ENCODE results near the gene ZNF77.
A peak's percentile ranks its signal among the peaks of the same experiment; 100 is the strongest.
"Not testable (repeated sequence)": the region's sequence is repeated elsewhere in the genome, so short reads cannot be mapped to it uniquely, and the experiment has no call there.

The ZNF77 gene

DNA sequence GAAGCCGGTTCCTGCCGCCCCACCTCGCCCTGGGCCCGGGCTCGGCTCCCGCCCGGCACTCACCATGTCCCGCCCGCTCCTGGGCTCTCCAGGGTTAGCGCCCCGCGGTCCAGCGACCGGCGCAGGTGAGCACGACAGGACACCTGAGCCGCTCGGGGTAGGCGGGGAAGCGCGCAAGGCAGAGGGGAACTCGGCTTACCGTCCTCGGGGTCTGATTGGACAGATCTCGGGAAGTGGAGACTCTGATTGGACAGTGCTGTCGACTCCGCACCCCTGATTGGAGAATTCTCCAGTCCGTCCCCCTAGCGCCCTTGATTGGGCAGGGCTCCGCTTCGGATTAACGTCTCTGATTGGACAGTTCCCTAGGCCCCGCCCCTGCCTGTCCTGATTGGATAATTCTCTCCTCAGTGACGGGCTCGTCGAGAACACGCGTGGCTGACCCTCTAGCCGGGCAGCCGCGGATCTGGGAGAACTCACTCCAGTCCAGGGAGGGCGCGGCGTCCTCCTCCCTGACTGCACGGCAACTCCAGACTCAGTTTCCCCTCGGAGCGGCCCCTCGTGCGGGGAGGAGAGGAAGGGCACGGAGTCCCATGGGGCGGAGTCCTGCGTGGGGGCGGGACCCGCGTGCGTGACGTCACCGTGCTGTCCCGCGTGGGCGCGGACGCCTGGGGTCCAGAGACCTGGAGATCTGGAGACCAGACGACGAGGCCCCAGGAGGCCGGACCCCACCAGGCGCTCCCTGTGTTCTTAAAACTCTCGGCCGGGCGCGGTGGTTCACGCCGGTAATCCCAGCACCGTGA, at the start of gene ZNF77:
Gene ZNF77 (minus strand): TSS at position 197 of the 800 bp plus-strand sequence. CDS start 131 bp downstream, at position 66.
- H3K27ac ChIP-seq = peak within 1 kb of the TSS; percentile 54 to 94 (median 85)
- peak within 1 kb of the TSS; percentile 72 to 95 (median 80) for H3K4me3 ChIP-seq

- no peak overlapping the region for H3K4me3 ChIP-seq
- no peak overlapping the region for H3K27ac ChIP-seq
Measured at GRCh38 chr19:2993579-2993978, 48.8 kb upstream of the ZNF77 start.

DNA sequence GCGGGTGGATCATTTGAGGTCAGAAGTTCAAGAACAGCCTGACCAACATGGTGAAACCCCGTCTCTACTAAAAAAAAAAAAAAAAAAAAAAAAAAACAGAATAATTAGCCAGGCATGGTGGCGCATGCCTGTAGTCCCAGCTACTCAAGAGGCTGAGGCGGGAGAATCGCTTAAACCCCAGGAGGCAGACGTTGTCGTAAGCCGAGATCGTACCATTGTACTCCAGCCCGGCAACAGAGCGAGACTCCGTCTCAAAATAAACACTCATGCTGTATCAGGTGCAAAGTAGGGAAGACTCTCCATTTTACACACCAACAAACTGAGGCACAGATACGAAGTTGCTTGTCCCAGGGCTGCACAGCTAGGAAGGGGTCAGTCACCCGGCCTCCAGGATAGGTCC, 48.2 kb upstream of the ZNF77 start:
- Histone ChIP-seq H3K4me3 (no peak overlapping the region), H3K27ac (no peak overlapping the region)

GRCh38 chr19:2992333-2992732, 47.6 kb upstream of the ZNF77 start:
- H3K27ac ChIP-seq, H3K4me3 ChIP-seq: not testable (repeated sequence)

DNA sequence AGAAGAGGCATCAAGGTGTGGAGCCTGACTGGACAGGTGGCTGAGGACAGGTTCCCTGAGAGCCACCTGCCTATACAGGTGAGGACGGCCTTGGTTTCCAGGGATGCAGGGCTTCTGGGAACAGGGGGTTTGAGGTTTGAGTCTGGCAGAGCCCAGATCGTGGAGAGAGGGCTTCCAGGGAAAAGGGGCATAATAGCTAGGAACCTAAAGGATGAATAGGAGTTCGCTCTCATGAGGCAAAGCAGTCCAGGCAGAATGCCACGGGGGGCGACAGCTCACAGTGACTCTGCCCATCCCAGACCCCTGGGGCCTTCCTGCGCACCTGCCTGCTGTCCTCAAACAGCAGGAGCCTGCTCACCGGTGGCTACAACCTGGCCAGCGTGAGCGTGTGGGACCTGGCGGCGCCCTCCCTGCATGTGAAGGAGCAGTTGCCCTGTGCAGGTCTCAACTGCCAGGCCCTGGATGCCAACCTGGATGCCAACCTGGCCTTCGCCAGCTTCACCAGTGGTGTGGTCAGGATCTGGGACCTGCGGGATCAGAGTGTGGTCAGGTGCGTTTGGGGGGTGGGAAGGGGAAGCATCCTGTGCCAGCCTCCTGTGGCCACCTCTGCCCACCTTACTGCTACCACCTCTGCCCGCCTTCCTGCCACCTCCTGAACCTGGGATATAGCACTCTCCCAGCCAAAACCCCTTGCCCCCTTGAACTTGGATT, 44.6 kb upstream of the ZNF77 start:
- Histone ChIP-seq H3K27ac (no peak overlapping the region), H3K4me3 (no peak overlapping the region)

GRCh38 chr19:2988568-2988967, 43.8 kb upstream of the ZNF77 start:
- Histone ChIP-seq H3K4me3 (no peak overlapping the region), H3K27ac (no peak overlapping the region)

- Histone ChIP-seq H3K4me3 (no peak overlapping the region), H3K27ac (no peak overlapping the region)
Measured at GRCh38 chr19:2987797-2988196, 43.0 kb upstream of the ZNF77 start.

DNA sequence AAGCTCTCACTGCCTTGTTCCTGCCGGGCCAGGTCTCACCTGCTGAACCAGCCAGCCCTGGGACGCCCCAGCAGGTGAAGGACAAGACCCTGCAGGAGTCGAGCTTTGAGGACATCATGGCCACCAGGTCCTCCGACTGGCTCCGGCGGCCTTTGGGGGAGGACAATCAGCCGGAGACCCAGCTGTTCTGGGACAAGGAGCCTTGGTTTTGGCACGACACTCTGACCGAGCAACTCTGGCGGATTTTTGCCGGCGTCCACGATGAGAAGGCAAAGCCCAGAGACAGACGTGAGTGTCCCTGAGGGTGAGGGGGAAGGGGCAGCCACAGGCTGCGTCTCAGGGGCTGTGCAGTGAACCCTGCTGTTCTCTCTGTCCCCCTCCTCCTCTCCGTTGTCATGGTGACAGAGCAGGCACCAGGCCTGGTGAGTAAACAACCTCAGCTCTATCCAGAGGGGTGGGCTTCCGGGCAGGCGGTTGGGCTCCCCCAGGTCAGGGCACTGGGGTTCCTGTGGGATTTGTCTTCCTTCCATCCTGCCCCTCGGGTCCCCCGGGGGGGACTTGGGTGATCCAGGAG, 42.3 kb upstream of the ZNF77 start:
- H3K4me3 ChIP-seq = no peak overlapping the region
- H3K27ac ChIP-seq = no peak overlapping the region

GRCh38 chr19:2984215-2984528, 39.4 kb upstream of the ZNF77 start:
- peak overlapping the region in 10 of 21 experiments; percentile 45 to 81 (median 68) for H3K27ac ChIP-seq
- peak overlapping the region in 4 of 7 experiments; percentile 5 to 21 (median 12) for H3K4me3 ChIP-seq

GRCh38 chr19:2983351-2984214, 38.8 kb upstream of the ZNF77 start:
- Histone ChIP-seq H3K27ac (peak overlapping the region in 18 of 21 experiments; percentile 3 to 81 (median 62)), H3K4me3 (peak overlapping the region in 4 of 7 experiments; percentile 5 to 21 (median 12))

DNA sequence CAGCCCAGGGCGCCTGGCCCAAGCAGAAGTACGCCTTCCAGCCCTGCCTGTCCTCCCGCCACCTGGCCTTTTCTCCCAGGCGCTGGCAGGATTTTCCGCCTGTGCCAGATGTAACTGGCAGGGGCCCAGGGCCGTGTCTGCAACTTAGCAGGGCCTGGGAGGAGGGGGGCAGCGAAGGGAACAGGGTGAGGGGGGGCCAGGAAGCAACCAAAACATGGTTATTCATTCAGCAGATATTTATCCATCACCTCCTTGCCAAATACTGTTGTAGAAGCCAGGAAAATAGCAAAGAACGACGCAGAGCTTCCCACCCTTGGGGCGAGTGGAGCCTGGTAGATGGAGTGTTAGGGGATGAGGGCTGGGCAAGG, 38.2 kb upstream of the ZNF77 start:
- Histone ChIP-seq H3K27ac (peak overlapping the region in 18 of 21 experiments; percentile 3 to 81 (median 62)), H3K4me3 (no peak overlapping the region)

GRCh38 chr19:2982561-2982960, 37.8 kb upstream of the ZNF77 start:
- Histone ChIP-seq H3K27ac (peak overlapping the region in 11 of 21 experiments; percentile 31 to 80 (median 62)), H3K4me3 (no peak overlapping the region)

DNA sequence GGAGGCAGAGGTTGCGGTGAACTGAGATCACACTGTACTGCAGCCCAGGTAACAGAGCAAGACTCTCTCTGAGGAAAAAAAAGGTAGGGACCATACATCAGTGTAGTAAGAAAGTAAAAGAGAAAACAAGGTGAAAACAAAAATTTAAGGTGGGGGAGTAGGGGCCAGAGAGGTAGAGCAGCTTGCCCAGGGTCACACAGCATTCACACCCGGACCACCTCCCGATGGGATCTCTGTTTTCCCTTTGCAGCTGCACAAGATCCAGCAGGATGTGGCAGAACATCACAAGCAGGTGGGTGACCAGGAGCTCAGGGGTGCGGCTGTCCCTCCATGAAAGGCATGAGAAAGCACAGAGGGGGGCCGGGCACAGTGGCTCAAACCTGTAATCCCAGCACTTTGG, 37.1 kb upstream of the ZNF77 start:
- H3K4me3 ChIP-seq = no peak overlapping the region
- H3K27ac ChIP-seq = peak overlapping the region in 1 of 21 experiments; percentile 80

GRCh38 chr19:2978772-2979171, 34.0 kb upstream of the ZNF77 start:
- no peak overlapping the region for H3K27ac ChIP-seq
- H3K4me3 ChIP-seq = no peak overlapping the region

DNA sequence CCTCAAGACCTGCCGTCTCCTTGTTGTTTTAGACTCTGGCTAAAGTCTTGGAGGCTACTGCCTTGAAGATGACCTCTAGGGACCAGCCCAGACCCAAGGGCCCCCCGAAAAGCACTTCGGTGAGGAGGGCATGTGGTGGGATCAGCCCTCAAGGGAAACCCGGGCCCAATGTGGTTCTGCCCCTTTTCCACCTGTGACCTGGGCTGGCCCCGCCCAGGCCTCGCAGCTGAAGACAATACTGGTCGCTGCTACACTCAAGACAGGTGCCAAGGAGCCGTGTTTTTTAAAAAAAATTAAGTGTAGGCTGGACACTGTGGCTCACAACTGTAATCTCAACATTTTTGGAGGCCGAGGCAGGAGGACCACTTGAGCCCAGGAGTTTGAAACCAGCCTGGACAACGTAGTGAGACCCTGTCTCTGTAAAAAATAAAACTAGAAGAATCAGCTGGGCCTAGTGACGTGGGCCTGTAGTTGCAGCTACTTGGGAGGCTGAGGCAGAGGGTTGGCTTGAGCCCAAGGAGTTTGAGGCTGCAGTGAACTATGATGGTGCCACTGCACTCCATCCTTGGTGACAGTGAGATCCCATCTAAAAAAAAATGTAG, 33.5 kb upstream of the ZNF77 start:
- Histone ChIP-seq H3K4me3 (no peak overlapping the region), H3K27ac (peak overlapping the region in 3 of 21 experiments; percentile 6 to 35 (median 30))

DNA sequence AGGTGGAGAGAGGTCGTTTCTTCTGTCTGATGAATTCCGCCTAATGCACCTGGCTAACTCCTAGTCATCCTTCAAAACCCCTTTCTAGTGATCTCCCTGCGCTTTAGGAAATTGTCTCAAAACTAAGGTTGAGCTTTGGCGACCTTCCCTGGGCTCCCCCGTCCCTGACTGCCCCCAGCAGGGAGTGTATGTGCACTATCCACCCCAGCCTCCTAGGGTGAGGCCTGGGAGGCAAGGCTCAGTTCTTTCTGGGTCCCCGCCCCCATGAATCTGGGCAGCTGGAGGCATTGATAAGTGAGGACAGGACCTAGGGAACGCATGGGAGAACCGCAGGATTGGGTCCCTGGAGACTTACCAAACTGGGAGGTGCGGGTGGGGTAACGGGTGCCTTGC, 33.0 kb upstream of the ZNF77 start:
- peak overlapping the region in 3 of 7 experiments; percentile 31 to 39 (median 34) for H3K4me3 ChIP-seq
- peak overlapping the region in 6 of 21 experiments; percentile 6 to 50 (median 32) for H3K27ac ChIP-seq

GRCh38 chr19:2977001-2977745, 32.4 kb upstream of the ZNF77 start, which contains the start of gene TLE6:
Gene TLE6, plus strand, starts transcription at chr19:2977564. Its CDS starts 670 bp downstream, at chr19:2978234.
- Histone ChIP-seq H3K4me3 (peak within 1 kb of the TSS; percentile 14 to 46 (median 34)), H3K27ac (peak within 1 kb of the TSS in 10 of 21 experiments; percentile 4 to 58 (median 32))

- H3K27ac ChIP-seq = peak overlapping the region in 7 of 21 experiments; percentile 4 to 58 (median 47)
- H3K4me3 ChIP-seq = peak overlapping the region; percentile 14 to 46 (median 34)
Measured at GRCh38 chr19:2976609-2977000, 31.8 kb upstream of the ZNF77 start.
